Activated CD8-positive, alpha-beta memory T cell treated with anti-CD3 and anti-CD28 coated beads, Interleukin-2, amount 10 ng/mL, durations not matched to agents 7 days and 5 days (primary cell): Measurements from ENCODE around the gene KLF15. TPM values are rescaled to one million over a fixed set of nuclear protein-coding genes. Genes with fewer than 3 reads are reported as not detected.

Experiments used
- ATAC-seq: fragments of 150-1000 bp; cut with Tn5 transposase; one replicate; pipeline ENCODE4 v1.10.0; 2021; ENCODE audit warnings: moderate library complexity
- CTCF ChIA-PET: fragments of 350-600 bp; sonication (Branson Sonifier 250); formaldehyde crosslinking; loops from one replicate; lab custom pipeline; 2021; ENCODE audit warnings: antibody characterized with exemption; lab: Charles Lee
- DNase-seq: peaks from one replicate; pipeline ENCODE4 v3.0.0-alpha.2; 2020
- H3K27ac Mint-ChIP-seq: one replicate; pipeline ENCODE4 v1.8.0; 2021; ENCODE audit warnings: mild to moderate bottlenecking, mixed read lengths
- H3K27me3 Mint-ChIP-seq: one replicate; pipeline ENCODE4 v1.8.0; 2021; ENCODE audit warnings: mixed read lengths
- H3K36me3 Mint-ChIP-seq: one replicate; pipeline ENCODE4 v1.8.0; 2021; ENCODE audit warnings: mild to moderate bottlenecking, mixed read lengths
- H3K4me1 Mint-ChIP-seq: one replicate; pipeline ENCODE4 v1.8.0; 2021; ENCODE audit warnings: mixed read lengths
- H3K4me3 Mint-ChIP-seq: one replicate; pipeline ENCODE4 v1.8.0; 2021; ENCODE audit warnings: mild to moderate bottlenecking, moderate library complexity, mixed read lengths
- H3K9me3 Mint-ChIP-seq: one replicate; pipeline ENCODE4 v1.8.0; 2022; ENCODE audit warnings: low read depth, mixed read lengths
- total RNA-seq, 2 experiments: library from RNA; stranded (reverse); gene quantifications; one replicate each; pipeline ENCODE4 v1.2.3, GENCODE V29; 2021

Gene KLF15
- total RNA-seq, 2 experiments from 2014 or later = not detected

GRCh38 chr3:126394977-126395321, 37.7 kb upstream of the KLF15 start:
- Mint-ChIP-seq H3K27ac (no peak overlapping the region), H3K4me1 (peaks cover 9% of the 10 kb centered on the region), H3K36me3 (no peaks in the 10 kb centered on the region), H3K27me3 (peaks cover 46% of the 10 kb centered on the region), H3K4me3 (no peak overlapping the region), H3K9me3 (no peaks in the 10 kb centered on the region)
- ATAC-seq (no peak), DNase-seq (no peak)
- CTCF ChIA-PET = interaction anchor here (1.0 kb wide), 1 partner anchor 261 kb away, joined by 3 read pairs; no protein-coding TSS in a partner anchor

GRCh38 chr3:126394179-126394976, 37.2 kb upstream of the KLF15 start, which contains the start of gene CFAP100:
TSS of gene CFAP100 (plus strand) at chr3:126394909. CDS start at chr3:126396001, 1,092 bp downstream.
- CTCF ChIA-PET = interaction anchor here (1.0 kb wide), 1 partner anchor 260 kb away, joined by 3 read pairs; no protein-coding TSS in a partner anchor
- no peaks in the 10 kb centered on the region for H3K36me3 Mint-ChIP-seq
- H3K27me3 Mint-ChIP-seq = peaks cover 51% of the 10 kb centered on the region
- H3K27ac Mint-ChIP-seq = no peak within 1 kb of the TSS
- no peak for DNase-seq
- H3K4me1 Mint-ChIP-seq = peaks cover 13% of the 10 kb centered on the region
- no peak for ATAC-seq
- no peak within 1 kb of the TSS for H3K4me3 Mint-ChIP-seq
- no peaks in the 10 kb centered on the region for H3K9me3 Mint-ChIP-seq

- H3K27ac Mint-ChIP-seq = no peak overlapping the region
- DNase-seq (no peak), ATAC-seq (no peak)
- peaks cover 54% of the 10 kb centered on the region for H3K27me3 Mint-ChIP-seq
- no peaks in the 10 kb centered on the region for H3K9me3 Mint-ChIP-seq
- no peak overlapping the region for H3K4me3 Mint-ChIP-seq
- CTCF ChIA-PET = no interaction called here
- peaks cover 14% of the 10 kb centered on the region for H3K4me1 Mint-ChIP-seq
- no peaks in the 10 kb centered on the region for H3K36me3 Mint-ChIP-seq
Observed at GRCh38 chr3:126393563-126393962, 36.4 kb upstream of the KLF15 start.

- no peaks in the 10 kb centered on the region for H3K9me3 Mint-ChIP-seq
- no peak for ATAC-seq
- H3K27me3 Mint-ChIP-seq = peaks cover 57% of the 10 kb centered on the region
- no peak overlapping the region for H3K27ac Mint-ChIP-seq
- no peak overlapping the region for H3K4me3 Mint-ChIP-seq
- DNase-seq = no peak
- H3K36me3 Mint-ChIP-seq = no peaks in the 10 kb centered on the region
- CTCF ChIA-PET = interaction anchor here (1.0 kb wide), 1 partner anchor 13 kb away, joined by 3 read pairs; no protein-coding TSS in a partner anchor
- peaks cover 14% of the 10 kb centered on the region for H3K4me1 Mint-ChIP-seq
Observed at GRCh38 chr3:126392246-126392645, 35.0 kb upstream of the KLF15 start.

GRCh38 chr3:126391631-126392030, 34.4 kb upstream of the KLF15 start:
- no peak overlapping the region for H3K27ac Mint-ChIP-seq
- no peaks in the 10 kb centered on the region for H3K36me3 Mint-ChIP-seq
- no peak overlapping the region for H3K4me3 Mint-ChIP-seq
- H3K27me3 Mint-ChIP-seq = peaks cover 57% of the 10 kb centered on the region
- CTCF ChIA-PET = interaction anchor here (1.0 kb wide), 1 partner anchor 12 kb away, joined by 3 read pairs; no protein-coding TSS in a partner anchor
- ATAC-seq = no peak
- H3K4me1 Mint-ChIP-seq = peaks cover 14% of the 10 kb centered on the region
- DNase-seq = no peak
- H3K9me3 Mint-ChIP-seq = no peaks in the 10 kb centered on the region

- no peaks in the 10 kb centered on the region for H3K36me3 Mint-ChIP-seq
- H3K27ac Mint-ChIP-seq = peak overlapping the region; percentile 23
- no peak for ATAC-seq
- DNase-seq = no peak
- no peaks in the 10 kb centered on the region for H3K9me3 Mint-ChIP-seq
- peaks cover 14% of the 10 kb centered on the region for H3K4me1 Mint-ChIP-seq
- CTCF ChIA-PET = interaction anchor here (1.4 kb wide), 1 partner anchor 258 kb away, joined by 3 read pairs; no protein-coding TSS in a partner anchor
- peaks cover 60% of the 10 kb centered on the region for H3K27me3 Mint-ChIP-seq
- H3K4me3 Mint-ChIP-seq = no peak overlapping the region
Observed at GRCh38 chr3:126390751-126391150, 33.5 kb upstream of the KLF15 start.

GRCh38 chr3:126390201-126390600, 33.0 kb upstream of the KLF15 start:
- Mint-ChIP-seq H3K27me3 (peaks cover 56% of the 10 kb centered on the region), H3K4me1 (peaks cover 14% of the 10 kb centered on the region), H3K9me3 (no peaks in the 10 kb centered on the region), H3K36me3 (no peaks in the 10 kb centered on the region), H3K27ac (no peak overlapping the region), H3K4me3 (no peak overlapping the region)
- CTCF ChIA-PET = interaction anchor here (1.4 kb wide), 1 partner anchor 258 kb away, joined by 3 read pairs; no protein-coding TSS in a partner anchor
- ATAC-seq (no peak), DNase-seq (no peak)

GRCh38 chr3:126389794-126390146, 32.6 kb upstream of the KLF15 start:
- H3K27ac Mint-ChIP-seq = no peak overlapping the region
- CTCF ChIA-PET = interaction anchor here (1.4 kb wide), 2 partner anchors 37 to 257 kb away, joined by 3 read pairs; no protein-coding TSS in a partner anchor
- no peaks in the 10 kb centered on the region for H3K9me3 Mint-ChIP-seq
- ATAC-seq (no peak), DNase-seq (no peak)
- H3K36me3 Mint-ChIP-seq = no peaks in the 10 kb centered on the region
- peaks cover 56% of the 10 kb centered on the region for H3K27me3 Mint-ChIP-seq
- H3K4me3 Mint-ChIP-seq = no peak overlapping the region
- H3K4me1 Mint-ChIP-seq = peaks cover 14% of the 10 kb centered on the region

GRCh38 chr3:126389112-126389793, 32.0 kb upstream of the KLF15 start:
- Mint-ChIP-seq H3K9me3 (no peaks in the 10 kb centered on the region), H3K4me3 (no peak overlapping the region), H3K36me3 (no peaks in the 10 kb centered on the region), H3K27me3 (peaks cover 55% of the 10 kb centered on the region), H3K4me1 (peaks cover 14% of the 10 kb centered on the region), H3K27ac (no peak overlapping the region)
- DNase-seq = peak; percentile 49
- peak; percentile 76 for ATAC-seq
- CTCF ChIA-PET = interaction anchor here (1.4 kb wide), 2 partner anchors 38 to 257 kb away, joined by 3 read pairs; no protein-coding TSS in a partner anchor

GRCh38 chr3:126381966-126382365, 24.8 kb upstream of the KLF15 start:
- CTCF ChIA-PET = no interaction called here

GRCh38 chr3:126380011-126380768, 23.0 kb upstream of the KLF15 start:
- Mint-ChIP-seq H3K36me3 (no peaks in the 10 kb centered on the region), H3K27ac (no peak overlapping the region), H3K4me1 (no peaks in the 10 kb centered on the region), H3K9me3 (no peaks in the 10 kb centered on the region), H3K27me3 (peaks cover 16% of the 10 kb centered on the region), H3K4me3 (no peak overlapping the region)
- no peak for DNase-seq
- CTCF ChIA-PET = no interaction called here
- no peak for ATAC-seq

More at GRCh38 chr3:126381966-126382365, 24.8 kb upstream of the KLF15 start:
- ATAC-seq = no peak
- no peak for DNase-seq
- no peak overlapping the region for H3K4me3 Mint-ChIP-seq
- H3K4me1 Mint-ChIP-seq = no peaks in the 10 kb centered on the region
- no peaks in the 10 kb centered on the region for H3K36me3 Mint-ChIP-seq
- H3K27ac Mint-ChIP-seq = no peak overlapping the region
- H3K27me3 Mint-ChIP-seq = peaks cover 21% of the 10 kb centered on the region
- no peaks in the 10 kb centered on the region for H3K9me3 Mint-ChIP-seq

- no peak for ATAC-seq
- CTCF ChIA-PET = interaction anchor here (1.3 kb wide), 1 partner anchor 14 kb away, joined by 3 read pairs; no protein-coding TSS in a partner anchor
- Mint-ChIP-seq H3K27ac (no peak overlapping the region), H3K9me3 (no peaks in the 10 kb centered on the region), H3K4me3 (no peak overlapping the region), H3K36me3 (no peaks in the 10 kb centered on the region), H3K4me1 (no peaks in the 10 kb centered on the region), H3K27me3 (peaks cover 6% of the 10 kb centered on the region)
- DNase-seq = no peak
Observed at GRCh38 chr3:126378341-126378751, 21.1 kb upstream of the KLF15 start.

GRCh38 chr3:126377211-126377610, 20.0 kb upstream of the KLF15 start:
- Mint-ChIP-seq H3K27me3 (peaks cover 3% of the 10 kb centered on the region), H3K36me3 (no peaks in the 10 kb centered on the region), H3K4me3 (no peak overlapping the region), H3K4me1 (no peaks in the 10 kb centered on the region), H3K9me3 (no peaks in the 10 kb centered on the region), H3K27ac (no peak overlapping the region)
- CTCF ChIA-PET = no interaction called here
- DNase-seq = no peak
- no peak for ATAC-seq
